KMS-11 (cell line): Measurements from ENCODE around the gene CTIF.

Experiments used
- H2AFZ ChIP-seq: fragments of 200-600 bp; sonication (generic); 2 replicates; pipeline ENCODE4 v1.6.1; 2016; ENCODE audit warnings: antibody characterized with exemption, mixed run types, low read depth
- H3K27ac ChIP-seq: fragments of 200-600 bp; sonication (generic); 2 replicates; pipeline ENCODE4 v1.6.1; 2016; ENCODE audit warnings: mild to moderate bottlenecking, mixed run types
- H3K27me3 ChIP-seq: fragments of 200-600 bp; sonication (generic); 2 replicates; pipeline ENCODE4 v1.6.1; 2017; ENCODE audit warnings: mild to moderate bottlenecking, low read depth, mixed run types, moderate library complexity; ENCODE audit not compliant: insufficient read depth
- H3K36me3 ChIP-seq: fragments of 200-600 bp; sonication (generic); 2 replicates; pipeline ENCODE4 v1.6.1; 2017; ENCODE audit warnings: mild to moderate bottlenecking, mixed run types; ENCODE audit not compliant: insufficient read depth
- H3K4me1 ChIP-seq: fragments of 200-600 bp; sonication (generic); 2 replicates; pipeline ENCODE4 v1.6.1; 2016; ENCODE audit warnings: mild to moderate bottlenecking, low read depth, mixed run types; ENCODE audit not compliant: poor library complexity, severe bottlenecking
- H3K4me2 ChIP-seq: fragments of 200-600 bp; sonication (generic); 2 replicates; pipeline ENCODE4 v1.7.0; 2016; ENCODE audit warnings: mild to moderate bottlenecking, mixed run types
- H3K4me3 ChIP-seq: fragments of 200-600 bp; sonication (generic); IDR thresholded peaks from 2 replicates; pipeline ENCODE4 v1.6.1; 2017; ENCODE audit warnings: low read depth, low read length, mixed read lengths; ENCODE audit not compliant: insufficient read depth
- H3K79me2 ChIP-seq: fragments of 200-600 bp; sonication (generic); 2 replicates; pipeline ENCODE4 v1.6.1; 2016; ENCODE audit warnings: low read depth, mixed run types; ENCODE audit not compliant: insufficient read depth
- H3K9ac ChIP-seq: fragments of 200-600 bp; sonication (generic); 2 replicates; pipeline ENCODE4 v1.6.1; 2016; ENCODE audit warnings: mild to moderate bottlenecking, mixed run types
- H4K20me1 ChIP-seq: fragments of 200-600 bp; sonication (generic); 2 replicates; pipeline ENCODE4 v1.6.1; 2016; ENCODE audit warnings: mild to moderate bottlenecking, mixed run types; ENCODE audit not compliant: insufficient read depth
- CTCF ChIP-seq: fragments of 200-600 bp; sonication (generic); conservative IDR thresholded peaks from 2 replicates; pipeline ENCODE4 v1.6.1; 2017; ENCODE audit warnings: low read depth, mild to moderate bottlenecking, antibody characterized with exemption, low read length, moderate library complexity, mixed read lengths

CTIF gene

GRCh38 chr18:48732767-48733424 is 194.1 kb downstream of the CTIF start:
- H3K9ac ChIP-seq: no peak overlapping the region
- H3K27ac ChIP-seq: no peak overlapping the region

GRCh38 chr18:48733643-48734253 is 194.9 kb downstream of the CTIF start:
- no peak for TF ChIP-seq CTCF
- no peak overlapping the region for H3K4me3 ChIP-seq
- no peaks in the 10 kb centered on the region for H3K27me3 ChIP-seq
- H3K36me3 ChIP-seq: no peaks in the 10 kb centered on the region
- no peak overlapping the region for H3K9ac ChIP-seq
- H3K27ac ChIP-seq: no peak overlapping the region
- no peak overlapping the region for H3K4me2 ChIP-seq
- no peaks in the 10 kb centered on the region for H3K4me1 ChIP-seq
- H3K79me2 ChIP-seq: no peaks in the 10 kb centered on the region
- no peak overlapping the region for H2AFZ ChIP-seq
- no peaks in the 10 kb centered on the region for H4K20me1 ChIP-seq

More at GRCh38 chr18:48732767-48733424, 194.1 kb downstream of the CTIF start:
- H3K79me2 ChIP-seq: no peaks in the 10 kb centered on the region
- no peaks in the 10 kb centered on the region for H3K4me1 ChIP-seq
- no peak for TF ChIP-seq CTCF
- H3K4me2 ChIP-seq: no peak overlapping the region
- no peaks in the 10 kb centered on the region for H3K27me3 ChIP-seq
- no peaks in the 10 kb centered on the region for H4K20me1 ChIP-seq
- no peak overlapping the region for H2AFZ ChIP-seq
- no peaks in the 10 kb centered on the region for H3K36me3 ChIP-seq
- H3K4me3 ChIP-seq: no peak overlapping the region

GRCh38 chr18:48734460-48734859 is 195.6 kb downstream of the CTIF start:
- H3K4me3 ChIP-seq: no peak overlapping the region
- no peaks in the 10 kb centered on the region for H4K20me1 ChIP-seq
- H3K79me2 ChIP-seq: no peaks in the 10 kb centered on the region
- H2AFZ ChIP-seq: no peak overlapping the region
- TF ChIP-seq CTCF: no peak
- H3K9ac ChIP-seq: no peak overlapping the region
- H3K27me3 ChIP-seq: no peaks in the 10 kb centered on the region
- no peak overlapping the region for H3K27ac ChIP-seq
- H3K4me1 ChIP-seq: no peaks in the 10 kb centered on the region
- H3K4me2 ChIP-seq: no peak overlapping the region
- no peaks in the 10 kb centered on the region for H3K36me3 ChIP-seq

- Histone ChIP-seq H4K20me1 (no peaks in the 10 kb centered on the region), H3K4me3 (no peak overlapping the region), H3K4me2 (no peak overlapping the region), H3K9ac (no peak overlapping the region), H3K4me1 (no peaks in the 10 kb centered on the region), H2AFZ (no peak overlapping the region), H3K36me3 (no peaks in the 10 kb centered on the region), H3K79me2 (no peaks in the 10 kb centered on the region), H3K27ac (no peak overlapping the region), H3K27me3 (no peaks in the 10 kb centered on the region)
- TF ChIP-seq CTCF: no peak
These were observed 196.3 kb downstream of the CTIF start for GRCh38 chr18:48735080-48735676.
